Retina (tissue), 1 donor: ENCODE results near the gene SBK3.
"Not testable (repeated sequence)": the region's sequence is repeated elsewhere in the genome, so short reads cannot be mapped to it uniquely, and the experiment has no call there.

ENCODE experiments used
- DNase-seq: peaks from one replicate; pipeline ENCODE4 v3.0.0-alpha.2; 2016

The SBK3 gene

GRCh38 chr19:55539090-55539984, 6.0 kb downstream of the SBK3 start:
- DNase-seq: no peak

GRCh38 chr19:55538132-55538531, 7.2 kb downstream of the SBK3 start:
- no peak for DNase-seq

- DNase-seq: no peak
Measured at GRCh38 chr19:55537741-55538111, 7.6 kb downstream of the SBK3 start.

- DNase-seq: peak; percentile 32
Measured at GRCh38 chr19:55536951-55537740, 8.2 kb downstream of the SBK3 start, which contains the start of gene SBK2. SBK2 (minus strand) TSS chr19:55537133; CDS start chr19:55536294, 839 bp downstream.

- DNase-seq: no peak
Measured at GRCh38 chr19:55536366-55536765, 9.0 kb downstream of the SBK3 start.

GRCh38 chr19:55535965-55536350, 9.4 kb downstream of the SBK3 start:
- DNase-seq: no peak

- no peak for DNase-seq
Measured at GRCh38 chr19:55535173-55535964, 10.0 kb downstream of the SBK3 start.

GRCh38 chr19:55534280-55534679, 11.1 kb downstream of the SBK3 start:
- not testable (repeated sequence) for DNase-seq

- DNase-seq: no peak
Measured at GRCh38 chr19:55530996-55531395, 14.3 kb downstream of the SBK3 start.

GRCh38 chr19:55529636-55530234, 15.6 kb downstream of the SBK3 start:
- DNase-seq: no peak

GRCh38 chr19:55528030-55528803, 17.1 kb downstream of the SBK3 start:
- peak; percentile 15 for DNase-seq

GRCh38 chr19:55527197-55528029, 17.9 kb downstream of the SBK3 start:
- DNase-seq: no peak

- DNase-seq: peak; percentile 63
Measured at GRCh38 chr19:55526216-55527196, 18.8 kb downstream of the SBK3 start.

GRCh38 chr19:55525289-55526101, 19.8 kb downstream of the SBK3 start:
- DNase-seq: no peak

- DNase-seq: no peak
Measured at GRCh38 chr19:55520691-55521292, 24.6 kb downstream of the SBK3 start.

- DNase-seq: no peak
Measured at GRCh38 chr19:55519451-55520311, 25.7 kb downstream of the SBK3 start.
